Stimulated activated CD8-positive, alpha-beta memory T cell treated with anti-CD3 and anti-CD28 coated beads, Interleukin-12 subunit alpha, Interleukin-12 subunit beta, amount 100 ng/mL, for 24 hours (primary cell): Measurements from ENCODE around the gene KIFC1.
"Not testable (repeated sequence)": the region's sequence is repeated elsewhere in the genome, so short reads cannot be mapped to it uniquely, and the experiment has no call there.

Experiments
- DNase-seq: peaks from one replicate; pipeline ENCODE4 v3.0.0-alpha.2; 2020; ENCODE audit errors: extremely low read depth

The KIFC1 gene

GRCh38 chr6:33375143-33375671 is 16.4 kb upstream of the KIFC1 start:
- no peak for DNase-seq

- DNase-seq, result no peak
These were observed 14.5 kb upstream of the KIFC1 start for GRCh38 chr6:33377171-33377570.

DNA sequence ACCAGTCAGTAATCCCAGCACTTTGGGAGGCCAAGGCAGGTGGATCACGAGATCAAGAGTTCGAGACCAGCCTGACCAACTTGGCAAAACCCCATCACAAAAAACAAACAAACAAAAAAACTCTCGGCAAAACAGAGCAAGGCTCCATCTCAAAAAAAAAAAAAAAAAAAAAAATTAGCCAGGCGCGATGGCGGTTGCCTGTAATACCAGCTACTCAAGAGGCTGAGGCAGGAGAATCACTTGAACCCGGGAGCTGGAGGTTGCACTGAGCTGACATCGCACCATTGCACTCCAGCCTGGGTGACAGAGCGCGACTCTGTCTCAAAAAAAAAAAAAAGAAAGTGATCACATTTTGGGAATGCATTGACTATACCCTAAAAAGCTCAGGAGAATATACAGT is 12.4 kb upstream of the KIFC1 start:
- not testable (repeated sequence) for DNase-seq

GRCh38 chr6:33380272-33380981 is 11.2 kb upstream of the KIFC1 start:
- no peak for DNase-seq

- DNase-seq, result no peak
These were observed 8.0 kb upstream of the KIFC1 start for GRCh38 chr6:33383427-33384185.

DNA sequence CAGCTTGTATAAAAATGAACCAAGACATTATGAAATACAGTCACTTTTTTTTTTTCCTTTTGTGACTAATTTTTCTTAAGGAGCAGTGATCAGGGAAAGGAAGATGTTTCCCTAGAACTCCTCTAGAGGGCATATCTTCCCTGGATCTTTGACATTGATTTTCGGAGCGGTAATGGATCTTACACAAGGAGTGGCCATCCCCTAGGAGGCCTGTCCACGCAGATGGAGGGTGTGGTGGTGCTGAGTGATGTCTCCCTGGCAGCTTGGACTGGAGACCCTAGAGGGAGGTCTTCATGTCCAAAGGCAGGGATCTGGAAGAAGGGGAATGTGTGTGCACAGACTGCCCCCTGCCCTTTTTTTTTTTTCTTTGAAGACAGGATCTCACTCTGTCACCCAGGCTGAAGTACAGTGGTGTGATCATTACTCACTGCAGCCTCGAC is 7.0 kb upstream of the KIFC1 start:
- no peak for DNase-seq

- DNase-seq, result no peak
These were observed 1.4 kb upstream of the KIFC1 start for GRCh38 chr6:33390173-33390572.

DNA sequence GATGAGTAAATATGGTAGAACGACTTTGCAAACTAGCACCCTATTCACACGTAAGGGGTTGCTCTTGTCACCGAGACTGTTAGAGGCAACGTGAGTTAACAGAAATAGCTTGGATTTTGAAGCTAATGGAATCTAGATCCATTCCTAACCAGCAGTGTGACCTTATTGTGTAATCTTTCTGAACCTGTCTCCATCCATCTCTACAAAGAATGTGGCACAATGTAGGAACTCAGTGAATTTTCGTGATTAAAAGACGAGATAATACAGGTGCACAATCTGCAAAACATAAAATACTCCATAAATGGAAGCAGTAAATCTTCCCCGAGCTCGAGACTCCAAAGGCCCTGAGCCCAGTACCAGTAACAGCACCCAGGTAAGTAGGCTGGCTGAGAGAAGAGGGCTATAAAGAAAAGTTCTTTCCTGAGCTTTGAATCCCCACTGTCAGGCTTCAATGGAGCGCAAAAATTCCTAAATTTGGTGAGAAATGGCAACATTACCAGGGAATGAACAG is 801 bp upstream of the KIFC1 start:
- no peak for DNase-seq

GRCh38 chr6:33391922-33392594 is 435 bp downstream of the KIFC1 start:
- DNase-seq, result peak; percentile 10

DNA sequence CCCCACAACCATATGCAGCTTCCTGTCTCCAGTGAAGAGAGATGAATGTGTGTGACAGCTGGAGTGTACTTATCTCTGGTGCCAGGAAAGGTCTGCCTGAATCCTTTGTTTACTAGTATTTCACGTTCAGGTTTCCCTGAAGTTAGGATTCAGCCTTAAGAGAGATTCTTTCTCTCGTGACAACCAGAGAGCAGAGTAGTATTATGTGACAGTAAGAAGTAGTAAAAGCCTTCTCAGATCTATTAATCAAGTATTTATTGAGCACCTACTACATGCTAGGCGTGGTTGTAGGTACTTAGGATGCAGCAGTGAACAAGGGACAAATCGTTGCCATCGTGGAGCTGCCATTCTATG is 949 bp downstream of the KIFC1 start:
- DNase-seq, result no peak

DNA sequence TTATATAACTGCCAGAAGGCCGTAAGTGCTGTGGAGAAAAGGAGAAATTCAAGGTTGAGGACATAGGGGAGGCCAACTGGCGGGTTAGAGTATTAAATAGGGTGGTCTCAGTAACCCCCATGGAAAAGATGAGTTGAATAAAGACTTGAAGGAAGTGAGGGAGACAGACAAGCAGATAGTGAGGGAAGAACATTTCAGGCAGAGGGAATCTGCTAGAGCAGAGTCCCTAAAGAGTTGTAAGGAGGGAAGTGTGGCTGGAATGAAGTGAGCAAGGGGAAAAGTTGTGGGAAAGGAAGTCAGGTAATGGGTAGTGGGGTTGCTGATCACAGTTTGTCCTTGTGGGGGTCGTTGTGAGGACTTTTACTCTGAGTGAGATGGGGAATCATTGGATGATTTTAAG is 1.4 kb downstream of the KIFC1 start:
- DNase-seq, result no peak

DNA sequence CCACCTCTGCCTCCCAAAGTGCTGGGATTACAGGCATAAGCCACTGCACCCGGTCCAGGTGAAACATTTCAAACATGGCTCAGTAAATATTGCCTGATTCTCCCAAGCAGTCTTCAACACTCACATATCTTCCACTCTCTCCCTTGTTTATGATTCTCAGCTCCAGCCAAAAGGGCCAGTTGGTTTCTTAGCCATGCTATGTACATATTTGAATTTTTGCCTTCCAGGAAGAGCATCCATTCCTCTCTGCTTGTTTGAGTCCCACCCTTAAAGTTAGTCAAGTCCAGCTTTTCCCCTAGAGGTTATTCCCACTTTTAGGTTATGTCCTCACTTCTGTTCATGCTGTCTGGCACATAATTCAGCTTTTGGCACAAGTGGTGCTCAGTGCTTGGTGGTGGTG is 5.9 kb downstream of the KIFC1 start:
- no peak for DNase-seq

GRCh38 chr6:33398601-33399000 is 7.0 kb downstream of the KIFC1 start:
- DNase-seq, result not testable (repeated sequence)

GRCh38 chr6:33399881-33400280 is 8.3 kb downstream of the KIFC1 start:
- DNase-seq, result not testable (repeated sequence)

DNA sequence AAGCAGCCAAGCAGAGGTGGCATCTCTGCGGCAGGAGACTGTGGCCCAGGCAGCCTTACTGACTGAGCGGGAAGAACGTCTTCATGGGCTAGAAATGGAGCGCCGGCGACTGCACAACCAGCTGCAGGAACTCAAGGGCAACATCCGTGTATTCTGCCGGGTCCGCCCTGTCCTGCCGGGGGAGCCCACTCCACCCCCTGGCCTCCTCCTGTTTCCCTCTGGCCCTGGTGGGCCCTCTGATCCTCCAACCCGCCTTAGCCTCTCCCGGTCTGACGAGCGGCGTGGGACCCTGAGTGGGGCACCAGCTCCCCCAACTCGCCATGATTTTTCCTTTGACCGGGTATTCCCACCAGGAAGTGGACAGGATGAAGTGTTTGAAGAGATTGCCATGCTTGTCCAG is 13.3 kb downstream of the KIFC1 start:
- DNase-seq, result no peak

GRCh38 chr6:33405386-33405940 is 13.8 kb downstream of the KIFC1 start:
- no peak for DNase-seq

DNA sequence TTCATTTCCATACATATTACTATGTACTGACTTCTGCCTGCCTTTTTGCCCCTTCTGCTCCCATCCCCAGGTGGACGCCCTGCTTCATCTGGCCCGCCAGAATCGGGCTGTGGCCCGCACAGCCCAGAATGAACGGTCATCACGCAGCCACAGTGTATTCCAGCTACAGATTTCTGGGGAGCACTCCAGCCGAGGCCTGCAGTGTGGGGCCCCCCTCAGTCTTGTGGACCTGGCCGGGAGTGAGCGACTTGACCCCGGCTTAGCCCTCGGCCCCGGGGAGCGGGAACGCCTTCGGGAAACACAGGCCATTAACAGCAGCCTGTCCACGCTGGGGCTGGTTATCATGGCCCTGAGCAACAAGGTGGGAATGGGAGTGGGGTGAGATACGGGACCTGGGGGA is 14.5 kb downstream of the KIFC1 start:
- DNase-seq, result no peak

DNA sequence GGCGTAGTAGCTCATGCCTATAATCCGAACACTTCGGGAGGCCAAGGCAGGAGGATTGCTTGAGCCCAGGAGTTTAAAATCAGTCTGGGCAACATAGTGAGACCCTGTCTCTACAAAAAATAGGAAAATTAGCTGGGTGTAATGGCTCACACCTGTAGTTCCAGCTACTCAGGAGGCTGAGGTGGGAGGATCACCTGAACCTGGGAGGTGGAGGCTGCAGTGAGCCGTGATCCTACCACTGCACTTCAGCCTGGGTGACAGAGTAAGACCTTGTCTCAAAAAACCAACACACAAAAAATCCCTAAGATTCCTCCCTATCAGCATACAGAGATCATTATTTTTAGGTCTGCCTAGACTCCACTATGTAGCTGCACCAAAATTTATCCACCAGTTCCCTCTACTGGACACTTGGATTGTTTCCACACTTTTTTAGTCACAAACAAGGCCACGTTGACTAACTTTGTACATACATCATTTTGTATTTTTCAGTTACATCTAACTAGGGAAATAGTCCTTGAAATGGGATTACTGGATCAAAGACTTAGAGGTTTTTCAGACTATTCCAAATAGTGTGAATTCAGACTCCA is 15.6 kb downstream of the KIFC1 start:
- DNase-seq, result no peak

- peak; percentile 92 for DNase-seq
These were observed 18.6 kb downstream of the KIFC1 start for GRCh38 chr6:33410050-33410710.

GRCh38 chr6:33410711-33411631 is 19.3 kb downstream of the KIFC1 start, which contains the start of gene PHF1:
TSS of gene PHF1 (plus strand) at chr6:33411014. CDS start at chr6:33412264, 1,250 bp downstream.
- no peak for DNase-seq
